Stimulated activated CD4-positive, alpha-beta T cell treated with anti-CD3 and anti-CD28 coated beads, Interleukin-12 subunit alpha, Interleukin-12 subunit beta, amount 100 ng/mL, for 24 hours (primary cell): ENCODE data around the gene BPIFB6.

ENCODE experiments used
- DNase-seq, 2 experiments: peaks; one replicate each; pipeline ENCODE4 v3.0.0-alpha.2; 2020; ENCODE audit warnings: low read depth in 2 of 2

BPIFB6 gene

DNA sequence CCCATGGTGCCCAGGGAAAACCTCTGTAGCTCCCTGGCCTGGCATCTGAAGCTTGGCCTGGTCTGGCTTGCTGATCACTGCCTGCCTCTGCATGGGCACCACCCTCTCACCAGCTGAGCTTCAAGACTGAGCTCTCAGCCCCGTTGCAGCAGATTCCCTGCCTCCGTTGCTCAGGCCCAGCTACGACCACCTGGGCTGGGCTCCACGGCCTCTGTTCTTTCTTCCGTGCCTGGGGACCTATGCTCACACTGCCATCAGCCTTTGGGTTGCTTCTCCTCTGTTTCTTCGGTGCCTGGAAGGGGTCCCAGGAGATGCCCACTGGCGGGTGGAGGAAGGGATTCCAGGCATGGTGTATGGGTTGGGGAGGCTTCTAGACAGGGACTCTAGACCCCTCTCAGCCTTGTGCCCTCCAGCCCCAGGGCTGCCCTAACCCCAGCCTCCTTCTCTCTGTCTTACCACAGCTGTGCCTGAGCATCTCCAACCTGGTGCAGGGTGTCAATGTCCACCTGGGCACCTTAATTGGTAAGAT lies 14.8 kb upstream of the BPIFB6 start:
- DNase-seq: no peak

DNA sequence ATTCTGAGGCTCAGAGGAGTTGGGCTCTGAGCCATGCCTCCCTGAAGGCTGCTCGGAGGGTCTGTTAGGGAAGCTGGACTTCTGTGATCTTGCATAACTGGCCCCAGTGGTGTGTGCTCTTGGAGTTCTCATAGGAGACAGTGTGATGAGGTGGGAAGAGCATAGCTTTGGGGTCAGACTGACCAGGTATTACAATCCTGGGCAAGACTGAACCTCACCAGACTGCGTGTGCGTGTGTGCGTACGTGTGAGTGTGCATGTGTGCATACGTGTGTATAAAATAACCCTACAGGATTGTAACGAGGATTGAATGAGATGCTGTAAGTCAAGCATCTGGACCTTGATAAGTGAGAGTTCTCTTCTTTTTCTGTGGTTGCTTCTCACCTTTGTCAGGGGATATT lies 13.9 kb upstream of the BPIFB6 start:
- DNase-seq: no peak

DNA sequence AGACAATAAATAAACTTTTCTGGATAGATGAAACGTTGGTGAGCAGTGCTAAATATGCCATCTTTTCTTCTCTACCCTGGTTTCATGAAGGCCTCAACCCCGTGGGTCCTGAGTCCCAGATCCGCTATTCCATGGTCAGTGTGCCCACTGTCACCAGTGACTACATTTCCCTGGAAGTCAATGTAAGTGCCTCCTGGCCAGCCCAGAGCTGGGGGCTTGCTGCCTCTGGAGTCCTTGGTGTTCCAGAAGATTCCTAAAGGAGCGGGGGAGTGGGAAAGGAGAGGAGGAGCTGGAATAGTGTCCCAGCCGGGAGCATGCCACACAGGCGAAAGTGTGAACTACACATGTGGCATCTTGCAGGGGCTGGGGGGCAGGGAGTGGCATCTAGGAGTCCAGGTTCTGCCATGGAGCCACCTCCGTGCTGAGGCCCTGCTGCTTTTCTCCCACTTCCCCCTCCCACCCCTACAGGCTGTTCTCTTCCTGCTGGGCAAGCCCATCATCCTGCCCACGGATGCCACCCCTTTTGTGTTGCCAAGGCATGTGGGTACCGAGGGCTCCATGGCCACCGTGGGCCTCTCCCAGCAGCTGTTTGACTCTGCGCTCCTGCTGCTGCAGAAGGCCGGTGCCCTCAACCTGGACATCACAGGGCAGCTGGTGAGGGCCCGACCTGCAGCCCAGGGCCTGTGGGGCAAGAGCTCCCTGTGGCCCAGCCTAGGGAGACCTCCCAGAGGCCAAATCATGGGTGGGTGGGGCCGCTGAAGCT lies 13.1 kb upstream of the BPIFB6 start:
- no peak for DNase-seq

GRCh38 chr20:33019465-33020277 lies 11.8 kb upstream of the BPIFB6 start:
- no peak for DNase-seq

DNA sequence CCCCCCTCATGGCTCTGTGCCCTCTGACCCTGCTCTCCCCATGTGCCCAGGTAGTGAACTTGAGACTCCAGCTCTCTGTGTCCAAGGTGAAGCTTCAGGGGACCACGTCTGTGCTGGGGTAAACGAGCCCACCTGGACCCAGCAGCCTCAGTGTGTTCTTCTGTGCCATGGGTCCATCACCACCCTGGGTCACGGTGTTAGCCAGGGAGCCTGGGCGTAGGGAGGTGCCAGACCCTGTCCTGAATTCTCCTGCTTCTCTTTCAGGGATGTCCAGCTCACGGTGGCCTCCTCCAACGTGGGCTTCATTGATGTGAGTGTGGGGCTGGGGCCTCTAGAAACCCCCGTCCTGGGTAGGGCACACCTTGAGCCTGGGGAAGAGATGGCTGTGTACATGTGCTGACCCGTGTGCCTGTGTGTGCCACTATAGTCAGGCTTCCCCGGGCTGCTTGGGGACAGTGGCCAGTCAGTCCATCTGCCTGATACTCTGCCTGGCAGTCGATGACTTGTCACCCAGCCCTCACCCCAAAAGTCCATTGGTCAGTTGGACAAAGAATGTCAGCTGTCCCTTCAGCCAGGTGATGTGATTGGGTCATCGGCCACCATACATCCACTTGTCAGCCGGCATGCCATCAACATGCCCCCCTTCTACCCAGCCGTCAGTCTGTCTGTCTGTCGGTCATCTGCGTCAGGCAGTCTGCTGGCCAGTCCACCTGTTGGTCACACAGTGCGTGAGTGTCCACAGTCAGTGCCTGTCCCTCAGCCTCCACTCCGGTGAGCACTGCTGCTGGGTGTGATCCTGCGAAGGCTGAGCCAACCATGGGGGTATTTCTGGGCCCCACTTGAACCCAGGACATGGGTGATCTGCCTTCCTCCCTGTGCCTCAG lies 10.9 kb upstream of the BPIFB6 start:
- DNase-seq: no peak

DNA sequence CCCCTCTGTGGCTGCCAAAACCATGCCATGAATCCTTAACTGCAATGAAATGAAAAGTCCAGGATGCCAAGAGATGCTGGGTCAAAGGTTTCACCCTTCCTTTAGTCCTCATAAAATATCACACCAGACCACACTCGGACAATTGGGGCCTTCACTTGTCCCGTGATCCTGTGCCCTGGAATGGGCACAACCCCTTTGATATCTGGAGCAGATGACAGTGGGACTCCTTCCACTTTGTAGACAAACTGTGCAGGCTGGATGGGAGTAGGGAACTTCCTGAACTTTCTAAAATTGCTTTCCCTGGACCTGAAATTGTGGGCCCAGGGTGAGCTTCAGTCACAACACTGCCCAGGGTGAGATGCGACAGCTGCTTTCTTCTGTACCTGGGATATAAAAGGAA lies 9.6 kb upstream of the BPIFB6 start:
- no peak for DNase-seq

GRCh38 chr20:33022289-33022688 lies 9.2 kb upstream of the BPIFB6 start:
- no peak for DNase-seq

- no peak for DNase-seq
Observed at GRCh38 chr20:33022694-33023438, 8.6 kb upstream of the BPIFB6 start.

DNA sequence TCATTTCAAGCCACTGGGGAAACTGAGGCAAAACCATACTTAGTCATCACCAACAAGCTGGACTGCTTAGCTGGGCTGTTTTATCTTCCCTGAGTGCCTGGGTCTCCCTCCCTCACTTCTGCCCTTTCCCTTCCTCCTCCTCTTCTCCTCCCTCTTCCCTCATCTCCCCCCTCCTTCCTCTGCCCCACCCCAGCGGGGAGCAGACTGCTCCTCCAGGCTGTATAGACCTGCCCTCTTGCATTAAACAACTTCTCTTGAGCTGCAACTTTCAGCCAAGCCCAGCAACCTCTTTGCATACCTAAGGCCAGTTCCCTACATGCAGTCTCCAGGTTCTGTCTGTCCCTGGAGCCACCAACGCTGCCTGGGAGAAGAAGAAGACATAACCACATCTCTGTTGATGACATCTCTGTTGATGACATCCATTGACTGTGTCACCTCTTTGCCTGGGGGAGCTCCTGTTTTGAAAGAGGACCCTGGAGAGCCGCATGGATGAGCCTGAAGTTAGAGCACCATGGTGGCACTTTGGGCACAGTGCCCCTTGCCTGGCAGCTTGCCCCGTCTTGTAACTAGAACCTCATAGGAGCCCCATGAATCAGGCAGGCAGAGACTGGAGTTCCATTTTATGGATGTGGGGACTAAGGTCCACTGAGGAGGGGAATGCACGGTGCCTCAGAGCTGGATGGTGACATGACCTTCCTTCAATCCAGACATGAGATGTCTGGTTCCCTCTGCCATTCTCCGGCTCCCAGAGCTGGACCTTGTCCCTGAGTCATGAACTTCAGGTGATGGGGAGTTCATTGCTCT lies 7.8 kb upstream of the BPIFB6 start:
- no peak for DNase-seq

- no peak for DNase-seq
Observed at GRCh38 chr20:33024243-33024560, 7.2 kb upstream of the BPIFB6 start.

GRCh38 chr20:33024609-33025317 lies 6.7 kb upstream of the BPIFB6 start:
- no peak for DNase-seq

DNA sequence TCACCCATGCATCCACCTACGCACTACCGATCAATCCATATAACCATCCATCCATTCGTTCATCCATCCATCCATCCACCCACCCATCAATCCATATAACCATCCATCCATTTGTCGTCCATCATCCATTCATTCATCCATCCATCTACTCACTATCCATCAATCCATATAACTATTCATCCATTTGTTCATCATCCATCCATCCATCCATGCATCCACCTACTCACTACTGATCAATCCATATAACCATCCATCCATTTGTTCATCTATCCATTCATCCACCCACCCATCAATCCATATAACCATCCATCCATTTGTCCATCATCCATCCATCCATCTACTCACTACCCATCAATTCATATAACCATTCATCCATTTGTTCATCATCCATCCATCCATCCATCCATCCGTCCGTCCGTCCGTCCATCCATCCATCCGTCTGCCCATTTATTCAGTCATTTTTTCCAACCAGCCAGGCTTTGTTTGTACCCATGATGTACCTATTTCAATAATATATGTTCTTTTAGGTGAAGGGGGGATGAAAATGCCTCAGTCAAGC lies 6.1 kb upstream of the BPIFB6 start:
- DNase-seq: no peak

DNA sequence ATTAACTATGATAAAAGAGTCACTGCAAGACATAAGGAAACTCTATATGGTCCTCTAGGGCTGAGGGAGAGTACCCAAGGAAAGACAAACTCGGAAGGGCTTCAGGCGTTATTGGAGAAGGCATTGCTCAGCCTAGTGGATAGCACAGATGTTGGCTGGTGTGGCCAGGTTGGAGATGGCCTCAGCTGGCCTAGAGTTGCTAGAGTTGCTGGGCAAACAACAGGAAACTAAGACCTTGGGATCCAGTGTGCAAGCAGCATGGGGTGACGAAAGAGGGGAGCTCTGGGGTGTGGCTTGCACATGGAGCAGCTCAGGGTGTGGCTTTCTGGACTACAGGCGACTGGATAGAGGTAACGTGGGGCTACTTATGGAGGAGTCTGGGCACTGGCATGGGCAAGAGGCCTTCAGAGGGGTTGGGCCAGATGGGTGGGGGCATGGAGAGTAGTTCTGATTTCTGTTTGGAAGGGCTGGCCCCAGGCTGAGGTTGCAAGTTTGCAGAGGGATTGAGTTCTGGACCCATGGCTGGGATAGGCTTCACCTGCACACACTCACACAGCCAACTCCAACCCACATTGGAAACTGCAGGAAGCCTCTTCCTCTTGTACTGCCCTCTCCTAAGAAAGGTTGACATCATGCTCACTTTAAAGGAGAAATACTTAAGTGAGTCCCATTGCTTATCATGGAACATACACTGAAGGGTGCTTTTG lies 5.2 kb upstream of the BPIFB6 start:
- DNase-seq: no peak

- DNase-seq: no peak
Observed at GRCh38 chr20:33026779-33027759, 4.4 kb upstream of the BPIFB6 start.

DNA sequence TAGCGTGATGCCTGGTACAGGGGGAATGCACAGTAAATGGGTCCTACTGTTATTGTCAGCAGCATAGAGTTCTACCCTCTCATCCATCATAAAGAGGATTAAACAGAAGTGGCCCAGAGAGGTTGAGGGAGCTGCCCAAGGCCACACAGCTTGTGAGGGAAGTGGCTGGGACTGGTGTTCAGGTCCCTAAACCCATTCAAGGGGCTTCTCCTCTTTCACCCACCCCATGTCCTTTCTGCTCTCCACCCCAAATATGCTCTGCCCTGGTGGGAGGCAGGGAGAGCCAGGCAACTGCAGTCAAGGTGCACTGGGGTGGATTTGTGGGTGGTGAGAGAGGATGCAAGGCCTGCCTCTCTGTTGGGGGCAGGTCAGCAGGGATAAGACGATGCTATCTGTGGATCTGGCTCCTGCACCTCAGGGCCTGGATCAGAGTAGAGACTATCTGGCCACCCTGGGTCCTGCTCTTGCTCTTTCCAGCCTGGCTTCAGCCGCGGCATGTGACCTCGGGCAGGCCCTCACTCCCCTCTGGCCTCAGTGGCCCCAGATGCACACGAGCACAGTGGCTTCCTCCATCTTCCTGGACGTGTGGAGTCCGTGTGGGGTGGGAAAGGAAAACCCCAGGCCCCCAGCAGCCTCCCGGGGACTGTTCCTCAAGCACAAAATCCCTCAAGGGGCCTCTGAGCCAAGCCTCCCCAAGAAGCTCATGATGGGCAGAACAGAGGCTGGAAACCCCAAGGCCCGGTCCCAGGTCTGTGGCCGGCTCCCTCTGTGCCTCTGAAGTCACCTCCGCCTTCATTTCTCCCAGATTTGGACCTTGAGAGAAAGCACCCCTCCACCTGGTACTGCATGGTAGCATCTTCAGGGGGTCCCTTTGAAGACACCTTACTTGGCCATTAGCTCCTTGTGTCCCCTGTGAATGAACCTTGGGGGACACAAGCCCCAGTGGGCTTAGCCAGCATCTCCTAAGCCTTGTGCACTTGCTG lies 3.4 kb upstream of the BPIFB6 start:
- DNase-seq: no peak

GRCh38 chr20:33028875-33029274 lies 2.6 kb upstream of the BPIFB6 start:
- DNase-seq: no peak

DNA sequence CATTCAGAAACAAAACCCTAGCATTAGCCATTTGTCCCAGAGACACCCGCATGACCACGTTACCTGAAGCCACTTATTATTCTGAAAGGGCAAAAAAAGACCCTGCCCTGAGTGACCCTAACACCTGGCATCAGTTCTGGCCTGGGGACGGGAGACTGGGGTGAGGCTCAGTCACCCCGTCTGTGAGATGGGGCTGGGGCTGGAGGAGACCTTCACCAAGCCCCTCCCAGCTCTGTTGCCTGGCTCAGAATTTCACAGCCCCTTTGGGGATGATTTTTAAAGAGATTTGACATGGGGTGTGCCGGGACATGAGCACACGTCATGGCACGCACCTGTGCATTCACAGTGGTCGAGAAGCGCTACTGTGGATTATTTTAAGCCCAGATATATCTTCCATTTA lies 1.4 kb upstream of the BPIFB6 start:
- no peak for DNase-seq
